ENCODE measurements around the gene DHRS2.

- TF ChIP-seq CTCF (IDR thresholded peaks at IDR 0.05 in 2 of 3, conservative IDR thresholded peaks at IDR 0.05 in 1 of 3; ENCODE audit: control insufficient read depth in 2 of 3, extremely low read depth in 1 of 3, insufficient read depth in 1 of 3, low read depth in 3 of 3, low read length in 3 of 3) (no peak), POLR2A (IDR thresholded peaks at IDR 0.05; ENCODE audit: low read depth, low read length) (no peak), MAX (IDR thresholded peaks at IDR 0.05; ENCODE audit: low read depth, low read length) (no peak), EZH2 (IDR thresholded peaks at IDR 0.05; ENCODE audit: borderline replicate concordance, control insufficient read depth, low read depth, low read length) (no peak), POLR2AphosphoS5 (IDR thresholded peaks at IDR 0.05; ENCODE audit: low read length) (no peak), SIX5 (IDR thresholded peaks at IDR 0.05; ENCODE audit: low read depth, low read length, severe bottlenecking) (no peak), CHD4 (IDR thresholded peaks at IDR 0.05) (no peak), ESRRA (IDR thresholded peaks at IDR 0.05; ENCODE audit: low read length) (no peak), HCFC1 (IDR thresholded peaks at IDR 0.05; ENCODE audit: low read length) (no peak), HDAC2 (IDR thresholded peaks at IDR 0.05) (no peak), PKNOX1 (IDR thresholded peaks at IDR 0.05) (no peak), ATF3 (IDR thresholded peaks at IDR 0.05; ENCODE audit: borderline replicate concordance, extremely low read depth, low read depth, low read length) (no peak), RCOR1 (conservative IDR thresholded peaks at IDR 0.05; ENCODE audit: low read depth, low read length) (no peak), SUZ12 (IDR thresholded peaks at IDR 0.05; ENCODE audit: unreplicated experiment) (no peak)
These were observed 17.7 kb upstream of the DHRS2 start for GRCh38 chr14:23618415-23618988.

All from GM12878 (cell line).